Large intestine (tissue), 3 donors: Measurements from ENCODE around the gene ENTHD1. TPM values are rescaled to one million over a fixed set of nuclear protein-coding genes. Genes with fewer than 3 reads are reported as not detected.
A peak's percentile ranks its signal among the peaks of the same experiment; 100 is the strongest.

Experiments used
- DNase-seq, 2 donors: peaks; one replicate each; pipeline versions ENCODE4 v3.0.0 to v3.0.0-alpha.2; 2013
- H3K27ac ChIP-seq: one replicate; pipeline ENCODE4 v1.5.1; 2013; ENCODE audit warnings: low read length
- H3K27me3 ChIP-seq: 2 replicates; pipeline ENCODE4 v1.6.1; 2013; ENCODE audit warnings: low read length; ENCODE audit not compliant: control insufficient read depth, insufficient read depth
- H3K36me3 ChIP-seq: 2 replicates; pipeline ENCODE4 v1.6.1; 2013; ENCODE audit warnings: low read length; ENCODE audit not compliant: control insufficient read depth, insufficient read depth
- H3K4me1 ChIP-seq: one replicate; pipeline ENCODE4 v1.6.1; 2013; ENCODE audit warnings: low read length; ENCODE audit not compliant: control insufficient read depth, insufficient read depth
- H3K4me3 ChIP-seq: one replicate; pipeline ENCODE4 v1.5.1; 2013; ENCODE audit warnings: low read length
- H3K9me3 ChIP-seq: one replicate; pipeline ENCODE4 v1.6.1; 2013; ENCODE audit warnings: mild to moderate bottlenecking, low read depth, low read length, moderate library complexity; ENCODE audit not compliant: control insufficient read depth
- WGBS: methylation state at CpG from one replicate; pipeline ENCODE4 v1.1.5; 2013; ENCODE audit warnings: low lambda C conversion rate; ENCODE audit not compliant: insufficient coverage; 5-methylcytosine and 5-hydroxymethylcytosine counted together
- polyA plus RNA-seq: library from polyadenylated mRNA; unstranded; fragments of 120-200 nt; gene quantifications from one replicate; pipeline ENCODE4 v1.2.1, GENCODE V29; 2013

The ENTHD1 gene
- polyA plus RNA-seq, 1 donor = 0.06 TPM

DNA sequence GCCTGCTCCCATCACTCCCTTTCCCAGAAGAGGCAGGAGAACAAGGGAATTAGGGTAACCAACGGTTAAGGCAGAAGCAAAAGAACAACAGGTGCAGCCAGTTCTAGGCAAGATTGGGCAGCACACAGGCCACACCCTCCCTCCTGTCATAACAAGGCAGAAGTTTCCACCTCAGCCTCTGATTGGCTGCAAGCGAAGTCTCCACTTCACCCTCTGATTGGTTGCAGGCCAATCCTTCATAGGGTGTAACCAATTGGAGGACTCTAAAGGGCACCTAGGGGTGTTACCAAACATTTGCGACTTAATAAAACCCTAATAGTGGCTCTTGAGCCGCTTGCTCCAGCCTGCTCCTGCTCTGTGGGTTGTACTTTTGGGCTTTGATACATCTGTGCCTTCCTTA is 169.2 kb downstream of the ENTHD1 start:
- H3K36me3 ChIP-seq = no peaks in the 10 kb centered on the region
- H3K27me3 ChIP-seq = peaks cover 2% of the 10 kb centered on the region
- no peaks in the 10 kb centered on the region for H3K9me3 ChIP-seq
- peak overlapping the region; percentile 68 for H3K27ac ChIP-seq
- no peak overlapping the region for H3K4me3 ChIP-seq
- no CpG with 5 or more reads among the region's 4 CpGs for WGBS
- DNase-seq = no peak
- peaks cover 17% of the 10 kb centered on the region for H3K4me1 ChIP-seq

DNA sequence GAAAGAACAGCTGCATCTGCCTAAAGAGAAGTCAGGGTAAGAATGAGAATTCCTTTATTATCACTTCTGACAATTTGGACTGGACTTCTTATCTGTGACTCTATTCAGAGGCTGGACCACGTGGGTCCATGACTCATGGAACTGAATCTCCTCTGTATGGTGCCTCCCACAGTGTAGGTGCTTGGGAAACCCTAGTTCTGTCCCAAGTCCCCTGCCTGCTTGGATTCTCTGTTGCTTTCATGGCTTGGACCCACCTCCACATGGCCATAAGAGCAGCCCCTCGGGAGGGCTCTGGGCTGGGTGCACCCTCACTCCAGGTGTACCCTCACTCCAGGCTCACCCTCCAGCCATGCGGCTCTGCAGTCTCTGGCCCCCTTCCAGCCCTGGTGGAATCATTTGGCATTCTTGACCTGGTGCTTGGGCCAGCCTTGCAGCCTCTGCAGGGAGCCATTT is 169.6 kb downstream of the ENTHD1 start:
- no CpG with 5 or more reads among the region's 3 CpGs for WGBS
- Histone ChIP-seq H3K9me3 (no peaks in the 10 kb centered on the region), H3K27me3 (peaks cover 2% of the 10 kb centered on the region), H3K4me1 (peaks cover 17% of the 10 kb centered on the region), H3K27ac (peak overlapping the region; percentile 68), H3K4me3 (no peak overlapping the region), H3K36me3 (no peaks in the 10 kb centered on the region)
- peak; percentile 84 to 93 for DNase-seq

DNA sequence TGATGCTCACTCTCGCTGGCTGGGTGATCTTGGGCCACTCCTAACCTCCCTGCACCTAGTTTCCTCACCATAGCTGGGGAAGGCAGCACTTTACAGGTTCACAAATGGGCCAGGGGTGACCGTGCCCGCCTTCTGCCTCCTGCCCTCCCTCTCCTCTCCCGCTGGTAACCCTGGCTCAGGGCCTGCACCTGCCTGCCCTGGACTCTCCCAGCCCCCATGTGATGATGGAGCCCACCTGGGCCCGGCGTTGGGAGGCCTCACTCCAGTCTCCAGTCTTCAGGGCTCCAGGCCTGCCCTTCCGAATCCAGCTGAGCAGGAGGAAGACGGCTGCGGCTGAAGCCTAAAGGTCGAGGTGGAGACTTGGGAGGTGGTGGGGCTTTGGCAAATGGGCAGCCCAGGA is 170.1 kb downstream of the ENTHD1 start:
- Histone ChIP-seq H3K4me3 (no peak overlapping the region), H3K36me3 (no peaks in the 10 kb centered on the region), H3K27ac (peak overlapping the region; percentile 59), H3K4me1 (peaks cover 17% of the 10 kb centered on the region), H3K9me3 (no peaks in the 10 kb centered on the region), H3K27me3 (peaks cover 2% of the 10 kb centered on the region)
- WGBS = no CpG with 5 or more reads among the region's 10 CpGs
- DNase-seq = no peak

DNA sequence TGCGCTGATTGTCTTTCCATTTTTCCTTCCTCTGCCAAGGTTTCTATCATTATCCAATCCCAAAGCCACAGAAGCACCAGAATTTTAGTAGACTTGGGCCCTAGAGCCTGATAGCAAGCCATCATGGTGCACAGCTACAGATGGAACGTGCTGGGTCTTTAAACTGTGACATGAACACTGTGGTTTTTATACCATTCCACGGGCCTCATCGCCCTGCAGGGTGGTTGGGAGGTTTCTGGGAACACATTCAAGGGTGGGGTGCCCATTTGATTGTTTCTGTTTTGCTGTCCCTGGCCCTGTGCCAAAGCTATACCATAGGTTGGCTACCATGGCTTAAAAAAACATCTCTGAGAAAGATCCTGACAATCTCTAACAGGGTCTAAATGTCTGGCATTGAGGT is 171.1 kb downstream of the ENTHD1 start:
- WGBS = no CpG with 5 or more reads among the region's 4 CpGs
- no peak overlapping the region for H3K27ac ChIP-seq
- DNase-seq = no peak
- no peaks in the 10 kb centered on the region for H3K36me3 ChIP-seq
- H3K4me1 ChIP-seq = peaks cover 17% of the 10 kb centered on the region
- H3K27me3 ChIP-seq = no peaks in the 10 kb centered on the region
- no peaks in the 10 kb centered on the region for H3K9me3 ChIP-seq
- H3K4me3 ChIP-seq = no peak overlapping the region

DNA sequence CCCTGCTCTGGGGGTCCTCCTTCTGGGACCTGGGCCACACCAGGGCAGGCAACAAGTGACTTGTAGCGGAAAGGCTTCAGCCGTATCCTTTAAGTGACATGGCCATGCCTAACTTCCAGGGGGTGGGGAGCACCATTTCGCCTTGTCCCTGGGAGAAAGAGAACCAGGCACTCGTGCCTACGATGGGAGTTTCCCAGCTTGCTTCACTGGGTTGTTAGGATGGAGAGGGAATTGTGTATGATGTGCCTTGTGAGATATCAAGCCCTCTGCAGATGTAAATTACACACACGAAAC is 171.6 kb downstream of the ENTHD1 start:
- no peaks in the 10 kb centered on the region for H3K9me3 ChIP-seq
- H3K4me1 ChIP-seq = peaks cover 17% of the 10 kb centered on the region
- no peaks in the 10 kb centered on the region for H3K27me3 ChIP-seq
- H3K4me3 ChIP-seq = no peak overlapping the region
- WGBS = no CpG with 5 or more reads among the region's 6 CpGs
- H3K36me3 ChIP-seq = no peaks in the 10 kb centered on the region
- H3K27ac ChIP-seq = no peak overlapping the region
- DNase-seq = no peak

DNA sequence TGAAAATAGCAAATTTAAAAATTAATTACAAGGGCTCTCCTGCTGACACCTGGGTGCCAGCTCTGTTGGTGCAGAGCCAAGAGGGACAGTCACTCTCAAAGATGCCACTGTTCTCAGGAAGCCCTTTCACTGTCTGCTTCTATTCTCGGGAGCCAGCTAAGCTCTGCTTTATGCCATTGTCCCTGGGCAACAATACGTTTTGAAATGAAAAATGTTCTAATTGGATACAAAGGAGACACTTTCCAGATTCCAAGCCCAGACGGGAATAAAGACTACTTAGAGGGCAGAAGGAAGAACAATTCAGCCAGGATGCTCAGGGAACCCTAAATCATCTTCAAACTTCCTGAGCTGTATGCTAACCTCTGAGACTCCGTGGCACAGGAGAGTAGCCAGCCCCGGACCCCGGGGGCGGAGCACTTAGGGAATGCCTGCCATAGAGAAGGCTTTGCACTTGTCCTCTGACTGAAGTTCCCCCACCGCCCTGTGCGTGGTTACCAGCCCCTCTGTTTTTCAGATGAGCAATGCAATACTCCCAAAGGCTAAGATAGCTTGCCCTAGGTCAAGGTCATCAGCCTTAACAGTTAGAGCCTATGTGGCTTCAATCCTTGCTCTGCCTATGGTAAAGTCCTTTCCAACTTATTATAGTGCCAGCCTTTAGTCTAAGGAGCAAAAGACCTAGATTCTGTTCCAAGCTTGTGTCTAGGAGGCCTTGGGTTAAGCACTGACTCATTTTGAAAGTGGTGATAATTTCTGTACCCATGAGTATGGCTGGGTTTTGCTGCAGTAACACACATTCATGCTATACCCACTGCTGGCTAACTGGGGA is 172.1 kb downstream of the ENTHD1 start:
- no peaks in the 10 kb centered on the region for H3K36me3 ChIP-seq
- no peaks in the 10 kb centered on the region for H3K9me3 ChIP-seq
- peaks cover 17% of the 10 kb centered on the region for H3K4me1 ChIP-seq
- H3K4me3 ChIP-seq = no peak overlapping the region
- 66% methylated on average over 2 of the region's 9 CpGs for WGBS
- no peak overlapping the region for H3K27ac ChIP-seq
- no peak for DNase-seq
- H3K27me3 ChIP-seq = no peaks in the 10 kb centered on the region

DNA sequence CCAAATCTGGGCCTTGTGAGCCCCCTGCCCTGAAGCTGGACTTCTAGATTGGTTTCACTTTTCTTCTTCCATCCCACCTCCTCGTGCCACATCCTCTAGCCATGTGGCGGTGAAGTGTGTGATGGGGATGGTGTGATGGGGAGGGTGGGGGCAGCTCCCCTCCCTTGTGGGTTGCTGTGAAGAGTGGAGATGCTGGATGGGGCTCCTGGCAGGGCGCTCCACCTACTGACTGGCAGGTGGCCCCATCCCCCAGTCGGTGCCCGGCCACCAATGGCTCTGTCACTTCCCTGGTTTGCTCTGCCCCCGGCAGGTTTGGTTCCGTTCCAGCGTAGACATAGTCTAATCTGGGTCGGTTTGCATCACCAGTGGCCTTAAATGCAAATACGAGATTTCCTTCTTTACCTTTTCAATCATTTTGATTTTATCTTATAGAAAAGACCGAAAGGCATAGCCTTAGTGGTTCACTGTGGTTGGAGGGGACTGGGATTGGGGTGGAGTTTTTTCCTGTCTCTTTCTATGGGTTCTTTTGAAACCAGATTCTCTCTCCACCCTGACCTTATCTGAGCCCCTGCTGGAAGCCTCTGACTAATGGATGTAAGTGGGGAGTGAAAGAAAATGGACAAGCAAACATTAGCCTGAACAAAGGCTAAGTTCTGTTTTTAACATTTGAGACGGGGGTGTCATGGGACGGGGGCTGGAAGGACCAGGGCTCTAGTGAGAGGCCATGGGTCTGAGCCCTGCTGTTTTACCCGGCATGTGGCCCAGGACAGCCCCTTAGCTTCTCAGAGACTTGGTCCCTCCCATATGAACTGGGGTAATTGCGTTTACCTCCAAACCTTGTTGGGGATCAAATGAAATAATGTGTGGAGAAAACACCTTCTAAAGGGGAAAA is 173.8 kb downstream of the ENTHD1 start:
- no peaks in the 10 kb centered on the region for H3K9me3 ChIP-seq
- H3K4me3 ChIP-seq = no peak overlapping the region
- H3K36me3 ChIP-seq = no peaks in the 10 kb centered on the region
- WGBS = 60% methylated on average over 2 of the region's 15 CpGs
- H3K27ac ChIP-seq = no peak overlapping the region
- peaks cover 15% of the 10 kb centered on the region for H3K4me1 ChIP-seq
- no peak for DNase-seq
- no peaks in the 10 kb centered on the region for H3K27me3 ChIP-seq

DNA sequence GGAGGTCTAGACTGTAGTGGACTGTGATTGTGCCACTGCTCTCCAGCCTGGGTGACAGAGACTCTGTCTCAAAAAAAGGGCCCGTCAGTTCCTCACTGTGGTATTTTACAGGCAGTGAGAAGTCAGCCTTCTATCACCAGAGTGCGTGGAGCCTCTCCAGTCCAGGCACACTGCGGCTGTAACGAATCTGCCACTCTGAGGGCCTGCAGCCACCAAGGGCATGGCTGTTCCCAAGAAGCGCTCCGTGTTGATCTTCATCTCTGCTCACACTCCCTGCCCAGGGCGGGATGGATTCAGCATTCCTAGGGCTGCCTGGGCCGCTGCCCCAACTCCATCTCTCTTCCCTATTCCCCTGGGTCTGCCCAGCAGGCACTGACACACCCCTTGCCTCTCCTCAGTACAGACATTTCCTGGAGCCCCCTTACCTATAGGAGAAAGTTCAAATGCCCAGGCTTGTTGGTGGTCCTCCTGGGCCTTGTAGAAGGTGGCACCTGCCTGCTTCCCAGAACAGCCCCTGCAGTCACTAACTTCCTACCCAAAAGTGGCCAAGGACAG is 174.6 kb downstream of the ENTHD1 start:
- Histone ChIP-seq H3K4me3 (no peak overlapping the region), H3K27me3 (no peaks in the 10 kb centered on the region), H3K36me3 (no peaks in the 10 kb centered on the region), H3K27ac (no peak overlapping the region), H3K4me1 (peaks cover 7% of the 10 kb centered on the region), H3K9me3 (no peaks in the 10 kb centered on the region)
- DNase-seq = no peak
- WGBS = no CpG with 5 or more reads among the region's 8 CpGs

DNA sequence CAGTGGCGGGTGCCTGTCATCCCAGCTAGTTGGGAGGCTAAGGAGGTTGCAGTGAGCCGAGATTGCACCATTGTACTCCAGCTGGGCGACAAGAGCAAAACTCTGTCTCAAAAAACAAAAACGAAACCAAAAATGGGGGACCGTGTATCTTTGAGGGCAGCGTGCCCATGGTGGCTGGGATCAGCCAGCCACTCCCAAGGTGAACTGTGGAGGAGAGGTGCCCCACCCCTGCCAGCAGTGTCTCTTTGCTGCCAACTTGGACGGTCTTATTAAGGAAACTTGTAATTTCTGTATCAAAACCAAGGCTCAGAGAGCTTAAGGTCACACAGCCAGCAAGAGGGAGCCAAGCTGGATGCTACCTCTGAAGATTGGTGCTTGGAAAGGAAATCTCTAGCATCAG is 175.4 kb downstream of the ENTHD1 start:
- WGBS = no CpG with 5 or more reads among the region's 7 CpGs
- Histone ChIP-seq H3K27me3 (no peaks in the 10 kb centered on the region), H3K4me1 (peaks cover 3% of the 10 kb centered on the region), H3K9me3 (no peaks in the 10 kb centered on the region), H3K4me3 (no peak overlapping the region), H3K36me3 (no peaks in the 10 kb centered on the region), H3K27ac (no peak overlapping the region)
- DNase-seq = no peak

DNA sequence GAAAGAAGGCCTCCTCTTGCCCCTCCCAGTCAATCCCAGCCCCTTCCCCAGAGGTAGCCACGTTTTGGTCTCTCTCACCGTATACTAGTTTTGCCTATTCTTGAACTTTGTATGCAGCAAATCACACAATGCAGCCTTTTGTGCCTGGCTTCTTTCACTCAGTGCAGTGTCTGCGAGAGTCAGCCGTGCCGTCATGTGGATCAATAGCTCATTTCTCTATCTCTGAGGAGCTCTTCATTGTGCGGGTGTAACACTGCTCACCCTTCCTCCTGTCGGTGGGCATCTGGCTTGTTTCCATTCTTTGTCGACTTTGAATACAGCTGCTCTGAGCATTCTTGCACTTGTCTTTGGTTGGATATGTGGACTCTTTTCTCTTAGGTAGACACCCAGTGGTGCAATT is 176.5 kb downstream of the ENTHD1 start:
- Histone ChIP-seq H3K4me1 (peaks cover 13% of the 10 kb centered on the region), H3K36me3 (no peaks in the 10 kb centered on the region), H3K9me3 (no peaks in the 10 kb centered on the region), H3K4me3 (no peak overlapping the region), H3K27me3 (no peaks in the 10 kb centered on the region), H3K27ac (no peak overlapping the region)
- no peak for DNase-seq
- no CpG with 5 or more reads among the region's 8 CpGs for WGBS
